ENCODE measurements around the gene WDR59. TPM values are rescaled to one million over a fixed set of nuclear protein-coding genes. Genes with fewer than 3 reads are reported as not detected.

Gene WDR59
- total RNA-seq, 3 donors from 2014 or later: 21.8 to 61.0 (median 43.6) TPM

- DNase-seq (ENCODE audit: low spot score in 2 of 2): no peak
- TF ChIP-seq POLR2A (IDR thresholded peaks at IDR 0.05) (no peak), POLR2AphosphoS5 (IDR thresholded peaks at IDR 0.05) (no peak), CTCF (IDR thresholded peaks at IDR 0.05) (no peak)
- Histone ChIP-seq H3K36me3 (no peaks in the 10 kb centered on the region), H3K4me3 (no peak overlapping the region), H3K27me3 (no peaks in the 10 kb centered on the region), H3K4me1 (no peaks in the 10 kb centered on the region), H3K9me3 (peaks cover 0 to 4% of the 10 kb centered on the region in 2 donors), H3K27ac (no peak overlapping the region)
- intact Hi-C loops (cut with DNase I; ENCODE audit: low total_unique reads): no loop called here
Measured at GRCh38 chr16:74830648-74831047, 154.3 kb downstream of the WDR59 start.

GRCh38 chr16:74829637-74830036, 155.3 kb downstream of the WDR59 start:
- Histone ChIP-seq H3K36me3 (no peaks in the 10 kb centered on the region), H3K4me3 (no peak overlapping the region), H3K27me3 (no peaks in the 10 kb centered on the region), H3K27ac (no peak overlapping the region), H3K4me1 (no peaks in the 10 kb centered on the region), H3K9me3 (peaks cover 0 to 4% of the 10 kb centered on the region in 2 donors)
- intact Hi-C loops (cut with DNase I; ENCODE audit: low total_unique reads): no loop called here
- no peak for DNase-seq (ENCODE audit: low spot score in 2 of 2)
- TF ChIP-seq POLR2A (IDR thresholded peaks at IDR 0.05): no peak
- TF ChIP-seq CTCF (IDR thresholded peaks at IDR 0.05): no peak
- TF ChIP-seq POLR2AphosphoS5 (IDR thresholded peaks at IDR 0.05): no peak

GRCh38 chr16:74825941-74826340, 159.0 kb downstream of the WDR59 start:
- Histone ChIP-seq H3K4me3 (no peak overlapping the region), H3K27ac (peak overlapping the region in 1 of 2 donors; percentile 29), H3K4me1 (no peaks in the 10 kb centered on the region), H3K36me3 (no peaks in the 10 kb centered on the region), H3K27me3 (no peaks in the 10 kb centered on the region), H3K9me3 (peaks cover 0 to 4% of the 10 kb centered on the region in 2 donors)
- TF ChIP-seq CTCF (IDR thresholded peaks at IDR 0.05): no peak
- no peak for TF ChIP-seq POLR2AphosphoS5 (IDR thresholded peaks at IDR 0.05)
- TF ChIP-seq POLR2A (IDR thresholded peaks at IDR 0.05): no peak
- no peak for DNase-seq (ENCODE audit: low spot score in 2 of 2)
- intact Hi-C loops (cut with DNase I; ENCODE audit: low total_unique reads): no loop called here

GRCh38 chr16:74825016-74825415, 159.9 kb downstream of the WDR59 start:
- no peak for DNase-seq (ENCODE audit: low spot score in 2 of 2)
- no peaks in the 10 kb centered on the region for H3K4me1 ChIP-seq
- no peaks in the 10 kb centered on the region for H3K27me3 ChIP-seq
- no peak overlapping the region for H3K27ac ChIP-seq
- intact Hi-C loops (cut with DNase I; ENCODE audit: low total_unique reads): no loop called here
- no peak overlapping the region for H3K4me3 ChIP-seq
- H3K9me3 ChIP-seq: peaks cover 0 to 4% of the 10 kb centered on the region in 2 donors
- no peaks in the 10 kb centered on the region for H3K36me3 ChIP-seq
- TF ChIP-seq POLR2A (IDR thresholded peaks at IDR 0.05) (no peak), POLR2AphosphoS5 (IDR thresholded peaks at IDR 0.05) (no peak), CTCF (IDR thresholded peaks at IDR 0.05) (no peak)

Other genes starting within 250 kb of the WDR59 start
- 1 to 10 TPM in 1 of 3 donors, under 1 TPM in 1, not detected in 1; 0.33 to 1.8 TPM for gene FA2H, start 210.3 kb downstream of the WDR59 start, total RNA-seq
- 10 to 100 TPM; 12.8 to 27.5 (median 24.4) TPM for gene ZNRF1, start 13.9 kb upstream of the WDR59 start, total RNA-seq
- gene LDHD, start 131.7 kb upstream of the WDR59 start, total RNA-seq: 10 to 100 TPM; 10.5 to 17.6 (median 10.7) TPM
- 10 to 100 TPM in 2 of 3 donors, 1 to 10 TPM in 1; 7.0 to 16.0 (median 12.5) TPM for gene ZFP1, start 163.4 kb upstream of the WDR59 start, total RNA-seq
- not detected for gene CTRB2, start 222.0 kb upstream of the WDR59 start, total RNA-seq
- not detected for gene CTRB1, start 233.9 kb upstream of the WDR59 start, total RNA-seq